ENCODE measurements around the gene ZDBF2.

DNA sequence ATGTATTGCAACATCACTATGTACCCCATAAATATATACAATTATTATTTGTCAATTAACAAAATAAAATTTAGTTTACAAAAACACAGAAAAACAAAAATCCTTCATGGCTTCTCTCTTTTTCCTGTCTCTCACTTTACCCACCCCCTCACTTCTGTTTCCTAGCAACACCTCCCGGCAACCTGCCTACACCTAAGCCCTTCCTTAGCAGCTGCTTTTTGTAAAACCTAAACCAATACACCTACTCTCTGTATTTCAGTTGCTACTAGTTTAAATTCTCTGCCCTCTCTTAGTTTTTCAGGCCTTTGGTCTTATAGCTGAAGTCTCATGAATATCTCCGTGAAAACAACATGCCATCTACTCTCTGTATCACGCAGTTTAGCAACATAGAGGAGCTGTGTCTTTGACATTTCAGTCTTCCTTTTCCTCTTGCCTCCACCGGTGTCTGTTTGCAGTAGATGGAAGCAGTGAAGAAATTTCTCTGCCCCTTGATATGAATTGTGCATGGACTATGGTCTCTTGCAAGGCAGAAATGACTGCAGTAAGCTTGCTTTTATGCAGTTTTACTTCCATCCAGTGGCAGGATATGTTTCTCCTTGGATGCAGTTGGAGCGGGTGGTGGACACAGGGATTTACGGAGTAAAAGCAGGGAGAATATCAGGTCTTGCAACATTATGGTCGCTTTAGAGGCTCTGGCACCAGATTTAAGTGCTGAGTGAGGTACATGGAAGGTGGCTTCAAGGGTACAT lies 42.0 kb upstream of the ZDBF2 start:
- TF ChIP-seq, protein P1, sequence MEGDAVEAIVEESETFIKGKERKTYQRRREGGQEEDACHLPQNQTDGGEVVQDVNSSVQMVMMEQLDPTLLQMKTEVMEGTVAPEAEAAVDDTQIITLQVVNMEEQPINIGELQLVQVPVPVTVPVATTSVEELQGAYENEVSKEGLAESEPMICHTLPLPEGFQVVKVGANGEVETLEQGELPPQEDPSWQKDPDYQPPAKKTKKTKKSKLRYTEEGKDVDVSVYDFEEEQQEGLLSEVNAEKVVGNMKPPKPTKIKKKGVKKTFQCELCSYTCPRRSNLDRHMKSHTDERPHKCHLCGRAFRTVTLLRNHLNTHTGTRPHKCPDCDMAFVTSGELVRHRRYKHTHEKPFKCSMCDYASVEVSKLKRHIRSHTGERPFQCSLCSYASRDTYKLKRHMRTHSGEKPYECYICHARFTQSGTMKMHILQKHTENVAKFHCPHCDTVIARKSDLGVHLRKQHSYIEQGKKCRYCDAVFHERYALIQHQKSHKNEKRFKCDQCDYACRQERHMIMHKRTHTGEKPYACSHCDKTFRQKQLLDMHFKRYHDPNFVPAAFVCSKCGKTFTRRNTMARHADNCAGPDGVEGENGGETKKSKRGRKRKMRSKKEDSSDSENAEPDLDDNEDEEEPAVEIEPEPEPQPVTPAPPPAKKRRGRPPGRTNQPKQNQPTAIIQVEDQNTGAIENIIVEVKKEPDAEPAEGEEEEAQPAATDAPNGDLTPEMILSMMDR (IDR thresholded peaks at IDR 0.05), result no peak
- no peak for TF ChIP-seq POLR2A (IDR thresholded peaks at IDR 0.05)
